Measurements from ENCODE around the gene TICRR.

TICRR gene

GRCh38 chr15:89630974-89631901 is 56.0 kb downstream of the TICRR start:
- no peak for DNase-seq

GRCh38 chr15:89631902-89632264 is 56.6 kb downstream of the TICRR start:
- no peak for DNase-seq

GRCh38 chr15:89632563-89633430 is 57.5 kb downstream of the TICRR start:
- no peak for DNase-seq

- DNase-seq = no peak
Measured at GRCh38 chr15:89633585-89633984, 58.3 kb downstream of the TICRR start.

- DNase-seq = no peak
Measured at GRCh38 chr15:89640245-89640644, 65.0 kb downstream of the TICRR start.

- DNase-seq = no peak
Measured at GRCh38 chr15:89641053-89641452, 65.8 kb downstream of the TICRR start.

- no peak for DNase-seq
Measured at GRCh38 chr15:89642106-89642505, 66.8 kb downstream of the TICRR start.

GRCh38 chr15:89645680-89646079 is 70.4 kb downstream of the TICRR start:
- no peak for DNase-seq

- no peak for DNase-seq
Measured at GRCh38 chr15:89646416-89647141, 71.3 kb downstream of the TICRR start.

- DNase-seq = no peak
Measured at GRCh38 chr15:89647191-89647851, 72.1 kb downstream of the TICRR start.

GRCh38 chr15:89648106-89649012 is 73.1 kb downstream of the TICRR start:
- DNase-seq = no peak

GRCh38 chr15:89649013-89649625 is 73.8 kb downstream of the TICRR start:
- no peak for DNase-seq

- no peak for DNase-seq
Measured at GRCh38 chr15:89649716-89650115, 74.4 kb downstream of the TICRR start.

GRCh38 chr15:89652131-89652530 is 76.9 kb downstream of the TICRR start:
- no peak for DNase-seq

- no peak for DNase-seq
Measured at GRCh38 chr15:89652666-89653065, 77.4 kb downstream of the TICRR start.

GRCh38 chr15:89653578-89653977 is 78.3 kb downstream of the TICRR start:
- DNase-seq = no peak

GRCh38 chr15:89654301-89654761 is 79.1 kb downstream of the TICRR start:
- no peak for DNase-seq

- no peak for DNase-seq
Measured at GRCh38 chr15:89654847-89655805, 79.9 kb downstream of the TICRR start, which contains the start of gene KIF7. Gene KIF7 (minus strand): TSS chr15:89655467. CDS start chr15:89652930, 2,537 bp downstream.

GRCh38 chr15:89656116-89656815 is 81.0 kb downstream of the TICRR start:
- DNase-seq = no peak
